ENCODE results near the gene HDAC9. TPM values are rescaled to one million over a fixed set of nuclear protein-coding genes. Genes with fewer than 3 reads are reported as not detected.

HDAC9 gene
- total RNA-seq, 6 donors from 2014 or later = 8.4 to 23.1 (median 10.4) TPM

DNA sequence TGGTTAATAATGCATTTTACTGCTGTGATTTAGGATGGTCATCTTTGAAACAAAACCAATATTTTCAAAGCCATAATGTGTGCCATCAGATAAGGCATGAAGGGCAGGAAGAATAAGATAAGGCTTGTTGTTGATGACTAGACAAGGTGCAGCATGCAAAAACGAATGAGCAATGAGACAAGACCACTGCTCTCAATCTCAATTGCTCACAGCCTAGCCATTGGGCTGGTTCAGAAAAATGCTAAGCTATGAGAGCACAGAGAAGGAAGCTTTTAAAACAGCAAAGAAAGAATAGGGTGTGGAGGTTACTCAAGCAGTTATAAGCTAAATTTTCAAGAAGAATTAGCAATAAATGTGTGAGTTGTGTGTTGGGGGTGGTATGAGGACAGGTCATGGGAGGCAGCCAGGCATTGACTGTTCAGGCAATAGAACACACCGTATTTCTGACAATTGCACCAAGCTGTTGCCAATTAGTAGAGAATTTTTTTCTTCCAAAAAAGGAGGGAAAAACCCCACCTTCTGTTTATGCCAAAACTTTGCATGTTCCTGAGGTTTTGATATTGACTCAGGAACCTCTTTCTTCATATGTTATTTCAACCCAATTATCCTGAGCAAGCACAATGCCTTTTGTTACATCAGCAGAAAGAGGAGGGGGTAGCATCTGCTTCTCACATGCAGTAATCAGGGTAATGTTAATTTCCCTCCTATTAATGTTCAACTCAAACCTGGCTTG, 276.5 kb downstream of the HDAC9 start:
- Histone ChIP-seq H3K27me3 (no peaks in the 10 kb centered on the region), H3K4me3 (no peak overlapping the region), H3K36me3 (no peaks in the 10 kb centered on the region), H3K9me3 (no peaks in the 10 kb centered on the region), H3K27ac (no peak overlapping the region), H3K4me1 (no peaks in the 10 kb centered on the region)
- ATAC-seq (ENCODE audit: low FRiP score in 2 of 2) (no peak), DNase-seq (no peak)
- 55 to 82% methylated on average over 2 of the region's 2 CpGs for WGBS, 2 donors
- TF ChIP-seq, protein P1, sequence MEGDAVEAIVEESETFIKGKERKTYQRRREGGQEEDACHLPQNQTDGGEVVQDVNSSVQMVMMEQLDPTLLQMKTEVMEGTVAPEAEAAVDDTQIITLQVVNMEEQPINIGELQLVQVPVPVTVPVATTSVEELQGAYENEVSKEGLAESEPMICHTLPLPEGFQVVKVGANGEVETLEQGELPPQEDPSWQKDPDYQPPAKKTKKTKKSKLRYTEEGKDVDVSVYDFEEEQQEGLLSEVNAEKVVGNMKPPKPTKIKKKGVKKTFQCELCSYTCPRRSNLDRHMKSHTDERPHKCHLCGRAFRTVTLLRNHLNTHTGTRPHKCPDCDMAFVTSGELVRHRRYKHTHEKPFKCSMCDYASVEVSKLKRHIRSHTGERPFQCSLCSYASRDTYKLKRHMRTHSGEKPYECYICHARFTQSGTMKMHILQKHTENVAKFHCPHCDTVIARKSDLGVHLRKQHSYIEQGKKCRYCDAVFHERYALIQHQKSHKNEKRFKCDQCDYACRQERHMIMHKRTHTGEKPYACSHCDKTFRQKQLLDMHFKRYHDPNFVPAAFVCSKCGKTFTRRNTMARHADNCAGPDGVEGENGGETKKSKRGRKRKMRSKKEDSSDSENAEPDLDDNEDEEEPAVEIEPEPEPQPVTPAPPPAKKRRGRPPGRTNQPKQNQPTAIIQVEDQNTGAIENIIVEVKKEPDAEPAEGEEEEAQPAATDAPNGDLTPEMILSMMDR (IDR thresholded peaks at IDR 0.05) = no peak

DNA sequence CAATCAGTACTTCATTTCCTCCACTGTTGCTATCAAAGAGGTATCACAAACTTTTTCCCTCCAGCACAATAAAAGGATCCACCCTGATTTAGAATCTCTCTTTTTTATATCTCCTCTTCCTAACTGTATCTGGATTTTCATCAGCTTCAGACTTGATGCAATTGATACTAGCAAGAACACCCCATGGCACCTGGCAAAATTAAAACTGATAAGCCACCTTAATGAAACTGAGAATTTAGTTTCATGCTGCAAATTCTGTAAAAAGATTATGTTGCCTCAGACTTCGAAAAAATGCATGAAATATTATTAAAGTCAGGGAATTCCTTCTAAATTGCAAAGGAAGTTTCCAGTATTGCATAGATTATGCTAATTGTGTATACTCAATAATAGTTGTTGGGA, 277.0 kb downstream of the HDAC9 start:
- 81 to 90% methylated on average over 1 of the region's 1 CpG for WGBS, 2 donors
- no peaks in the 10 kb centered on the region for H3K9me3 ChIP-seq
- no peak for DNase-seq
- no peak for ATAC-seq (ENCODE audit: low FRiP score in 2 of 2)
- no peak overlapping the region for H3K27ac ChIP-seq
- no peak for TF ChIP-seq EP300 (IDR thresholded peaks at IDR 0.05)
- no peak for TF ChIP-seq POLR2AphosphoS5 (IDR thresholded peaks at IDR 0.05)
- TF ChIP-seq, protein P1 (IDR thresholded peaks at IDR 0.05) = no peak
- TF ChIP-seq POLR2A (IDR thresholded peaks at IDR 0.05) = no peak
- H3K27me3 ChIP-seq = no peaks in the 10 kb centered on the region
- no peaks in the 10 kb centered on the region for H3K36me3 ChIP-seq
- no peak overlapping the region for H3K4me3 ChIP-seq
- no peaks in the 10 kb centered on the region for H3K4me1 ChIP-seq

DNA sequence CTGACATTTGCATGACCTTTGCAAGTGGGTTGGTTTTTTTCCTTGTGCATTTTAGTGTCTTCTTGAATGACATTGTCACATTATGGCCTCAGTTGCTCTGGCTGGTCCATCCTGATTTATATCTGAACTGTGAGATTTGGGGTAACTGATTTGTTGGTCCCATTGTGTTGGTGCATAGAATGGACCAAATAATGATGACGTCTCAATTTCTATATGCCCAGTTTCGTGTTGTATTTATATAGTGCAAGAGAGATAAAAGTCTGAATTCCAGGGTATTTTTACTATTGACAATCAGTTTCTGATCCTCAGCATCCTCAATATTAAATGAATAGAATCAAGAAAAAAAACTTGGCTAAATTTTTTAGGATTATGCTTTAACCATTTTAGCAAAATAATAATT, 281.8 kb downstream of the HDAC9 start:
- Histone ChIP-seq H3K9me3 (no peaks in the 10 kb centered on the region), H3K4me1 (no peaks in the 10 kb centered on the region), H3K27ac (no peak overlapping the region), H3K27me3 (no peaks in the 10 kb centered on the region), H3K36me3 (no peaks in the 10 kb centered on the region), H3K4me3 (no peak overlapping the region)
- 91 to 93% methylated on average over 2 of the region's 2 CpGs for WGBS, 2 donors
- TF ChIP-seq POLR2AphosphoS5 (IDR thresholded peaks at IDR 0.05) = no peak
- ATAC-seq (ENCODE audit: low FRiP score in 2 of 2) (no peak), DNase-seq (no peak)

GRCh38 chr7:18778594-18778993, 283.0 kb downstream of the HDAC9 start:
- Histone ChIP-seq H3K27ac (no peak overlapping the region), H3K36me3 (no peaks in the 10 kb centered on the region), H3K9me3 (no peaks in the 10 kb centered on the region), H3K27me3 (no peaks in the 10 kb centered on the region), H3K4me3 (no peak overlapping the region), H3K4me1 (no peaks in the 10 kb centered on the region)
- WGBS, 2 donors = 61 to 80% methylated on average over 3 of the region's 3 CpGs
- TF ChIP-seq POLR2AphosphoS5 (IDR thresholded peaks at IDR 0.05) = no peak
- no peak for TF ChIP-seq EP300 (IDR thresholded peaks at IDR 0.05)
- TF ChIP-seq, protein P1 (IDR thresholded peaks at IDR 0.05) = no peak
- TF ChIP-seq POLR2A (IDR thresholded peaks at IDR 0.05) = no peak
- ATAC-seq (ENCODE audit: low FRiP score in 2 of 2) = no peak
- no peak for DNase-seq

DNA sequence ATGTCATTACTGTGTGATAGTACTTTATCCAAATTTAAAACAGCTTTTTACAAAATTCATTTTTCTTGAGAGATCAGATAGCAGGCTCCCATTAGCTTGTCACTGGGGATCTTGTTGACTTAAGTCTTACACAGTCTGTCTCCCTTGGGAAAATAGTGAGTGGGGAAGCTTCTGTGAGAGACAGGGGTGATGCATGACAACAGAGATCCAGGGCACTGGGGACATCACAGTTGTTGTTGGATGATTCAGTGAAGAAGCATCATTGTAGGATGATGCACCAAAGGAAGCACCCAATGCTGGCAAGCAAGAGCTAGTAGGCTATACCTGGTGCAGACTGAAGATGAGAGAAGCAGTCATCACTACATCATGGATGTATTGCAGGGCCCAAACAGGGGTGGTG, 284.7 kb downstream of the HDAC9 start:
- H3K4me1 ChIP-seq = no peaks in the 10 kb centered on the region
- no peaks in the 10 kb centered on the region for H3K36me3 ChIP-seq
- no peaks in the 10 kb centered on the region for H3K27me3 ChIP-seq
- H3K9me3 ChIP-seq = no peaks in the 10 kb centered on the region
- H3K4me3 ChIP-seq = no peak overlapping the region
- ATAC-seq (ENCODE audit: low FRiP score in 2 of 2) (no peak), DNase-seq (no peak)
- TF ChIP-seq, protein P1 (IDR thresholded peaks at IDR 0.05) = no peak
- TF ChIP-seq POLR2A (IDR thresholded peaks at IDR 0.05) = no peak
- no peak for TF ChIP-seq POLR2AphosphoS5 (IDR thresholded peaks at IDR 0.05)
- TF ChIP-seq EP300 (IDR thresholded peaks at IDR 0.05) = no peak
- H3K27ac ChIP-seq = no peak overlapping the region
